NCI-H82 (cell line): ENCODE measurements around the gene MVB12B.

Source experiments
- DNase-seq: peaks from one replicate; lab custom pipeline; 2025; lab: John Stamatoyannopoulos, UW

Gene MVB12B

DNA sequence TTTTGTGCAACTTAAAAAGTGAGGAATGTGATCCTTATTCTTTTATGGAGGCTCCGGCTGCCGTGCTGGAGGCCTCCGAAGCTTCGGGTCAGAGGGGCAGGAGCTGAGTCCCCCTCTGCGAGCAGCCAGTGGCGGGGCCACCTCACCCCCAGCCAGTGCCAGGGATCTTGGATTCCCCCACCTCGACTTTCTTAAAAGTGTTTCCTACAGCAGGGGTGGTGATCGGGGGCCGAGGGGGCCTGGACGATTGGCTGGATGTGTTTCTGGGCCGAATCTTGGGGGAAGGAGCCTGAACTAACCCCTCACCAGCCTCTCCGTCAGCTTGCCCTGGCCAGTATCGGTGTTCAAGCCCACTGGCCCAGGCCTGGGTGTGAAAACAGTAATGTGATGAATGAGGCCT, 194.9 kb downstream of the MVB12B start:
- DNase-seq: no peak

DNA sequence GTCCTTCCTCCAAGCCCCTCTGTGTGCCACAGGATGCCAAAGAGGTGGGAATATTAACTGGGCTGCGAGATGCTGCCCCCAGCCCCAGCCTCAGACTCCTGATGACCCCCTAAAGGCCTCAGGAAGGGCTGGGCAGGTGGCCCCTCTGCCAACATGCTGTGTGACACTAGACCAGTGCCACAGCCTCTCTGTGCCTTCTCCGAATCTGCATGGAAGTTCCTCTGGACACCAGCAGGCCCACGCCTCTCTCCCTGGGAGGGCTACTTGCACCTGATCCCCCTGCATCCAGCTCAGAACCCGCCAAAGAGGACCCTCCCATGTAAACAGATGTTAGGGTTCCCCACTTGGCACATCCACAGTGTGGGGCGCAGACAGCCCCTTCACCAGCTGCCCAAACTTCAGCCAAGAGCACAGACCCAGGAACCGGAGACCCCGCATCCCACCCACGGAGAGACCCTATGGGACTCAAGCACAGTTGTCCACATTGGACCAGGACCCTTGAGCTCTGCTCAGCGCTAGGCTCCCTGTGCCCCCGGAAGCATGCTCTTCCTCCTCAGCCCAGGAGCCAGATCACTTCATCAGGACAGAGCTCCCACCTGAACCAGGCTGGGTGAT, 195.5 kb downstream of the MVB12B start:
- no peak for DNase-seq

DNA sequence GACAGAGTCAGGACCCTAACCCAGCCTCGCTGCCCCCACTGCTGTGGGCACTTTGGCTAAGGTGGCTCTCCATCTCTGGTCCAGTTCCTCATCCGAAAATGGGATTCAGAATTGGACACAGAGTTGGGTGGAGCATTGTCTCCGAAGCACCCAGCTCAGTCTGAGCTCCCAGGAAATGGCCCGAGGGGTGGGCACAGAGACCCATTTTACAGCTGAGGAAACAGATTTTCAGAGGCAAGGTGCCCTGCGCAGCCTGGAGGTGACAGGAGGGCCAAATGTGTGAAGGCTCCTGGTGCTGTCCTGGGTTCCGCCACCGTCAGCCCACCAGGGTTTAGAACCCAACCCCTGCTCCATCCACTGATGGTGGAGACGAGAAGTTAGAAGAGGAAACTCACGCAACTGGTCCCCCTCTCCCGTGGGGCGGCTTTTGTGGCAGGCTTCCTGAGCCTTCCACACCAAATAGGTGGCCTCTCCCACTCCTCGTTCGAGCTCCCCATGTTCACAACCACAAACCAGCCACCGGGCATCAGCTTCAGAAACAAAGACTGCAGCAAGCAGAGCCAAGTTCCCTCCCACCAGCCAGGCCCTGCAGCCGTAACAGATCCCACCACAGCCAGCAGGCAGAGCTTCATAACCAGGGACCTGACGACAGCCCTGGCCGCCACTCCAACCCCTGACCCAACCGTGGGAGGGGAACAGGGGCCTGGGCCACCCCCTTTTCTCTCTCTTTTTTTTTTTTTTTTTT, 196.2 kb downstream of the MVB12B start:
- DNase-seq: no peak

DNA sequence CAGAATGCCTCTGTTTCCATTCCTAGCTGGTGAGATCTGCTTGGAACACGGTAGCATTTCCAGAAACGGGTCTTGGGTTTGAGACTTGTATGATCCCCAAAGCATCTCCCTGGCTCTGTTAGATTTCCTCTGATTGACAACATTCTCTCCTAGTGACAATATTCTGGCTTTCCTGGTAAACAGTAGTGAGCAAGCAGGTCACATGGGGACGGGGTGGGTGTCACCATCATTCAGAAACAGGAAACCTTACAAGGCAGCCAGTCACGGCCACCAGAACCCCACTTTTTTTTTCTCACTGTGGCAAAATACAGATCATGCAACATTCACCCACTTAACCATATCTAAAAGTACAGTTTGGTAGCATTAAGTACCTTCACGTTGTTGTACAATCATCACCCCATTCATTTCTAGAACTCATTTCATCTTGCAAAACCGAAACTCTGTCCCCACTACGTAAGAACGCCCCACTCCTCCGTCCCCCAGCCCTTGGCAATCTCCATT, 197.0 kb downstream of the MVB12B start:
- DNase-seq: no peak

DNA sequence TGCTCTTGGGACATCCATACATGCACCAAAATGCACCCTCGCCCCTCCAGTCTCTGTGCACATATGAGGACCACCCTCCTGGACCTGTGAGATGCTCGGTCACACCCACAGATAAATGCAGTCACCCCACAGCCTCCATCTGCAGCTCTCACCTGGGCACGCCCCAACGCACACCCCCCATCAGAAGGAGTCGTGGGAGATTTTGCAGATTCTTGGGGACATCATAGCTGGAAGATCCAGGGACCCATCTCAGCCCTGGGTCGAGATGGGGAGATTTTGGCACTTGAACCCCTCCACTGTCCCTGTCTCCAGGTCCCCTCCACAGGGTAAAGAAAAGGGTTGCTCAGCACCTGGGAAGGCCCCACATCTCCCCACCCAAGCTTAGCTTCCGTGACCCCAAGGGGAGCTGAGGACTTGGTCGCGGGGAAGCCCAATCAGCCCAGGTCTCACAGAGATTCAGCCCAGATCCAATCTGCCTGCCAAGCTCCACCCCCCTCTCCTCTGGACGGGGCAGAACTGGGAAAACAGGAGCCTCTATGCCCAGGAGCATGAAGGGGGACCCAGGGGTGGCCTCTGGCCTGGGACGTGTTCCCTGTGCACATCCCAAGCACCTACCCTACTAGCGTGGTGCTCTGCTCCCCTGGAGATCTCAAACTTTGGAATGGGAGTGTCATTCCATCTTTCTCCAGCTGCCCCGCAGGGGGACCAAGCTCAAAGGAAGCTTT, 197.9 kb downstream of the MVB12B start:
- no peak for DNase-seq

DNA sequence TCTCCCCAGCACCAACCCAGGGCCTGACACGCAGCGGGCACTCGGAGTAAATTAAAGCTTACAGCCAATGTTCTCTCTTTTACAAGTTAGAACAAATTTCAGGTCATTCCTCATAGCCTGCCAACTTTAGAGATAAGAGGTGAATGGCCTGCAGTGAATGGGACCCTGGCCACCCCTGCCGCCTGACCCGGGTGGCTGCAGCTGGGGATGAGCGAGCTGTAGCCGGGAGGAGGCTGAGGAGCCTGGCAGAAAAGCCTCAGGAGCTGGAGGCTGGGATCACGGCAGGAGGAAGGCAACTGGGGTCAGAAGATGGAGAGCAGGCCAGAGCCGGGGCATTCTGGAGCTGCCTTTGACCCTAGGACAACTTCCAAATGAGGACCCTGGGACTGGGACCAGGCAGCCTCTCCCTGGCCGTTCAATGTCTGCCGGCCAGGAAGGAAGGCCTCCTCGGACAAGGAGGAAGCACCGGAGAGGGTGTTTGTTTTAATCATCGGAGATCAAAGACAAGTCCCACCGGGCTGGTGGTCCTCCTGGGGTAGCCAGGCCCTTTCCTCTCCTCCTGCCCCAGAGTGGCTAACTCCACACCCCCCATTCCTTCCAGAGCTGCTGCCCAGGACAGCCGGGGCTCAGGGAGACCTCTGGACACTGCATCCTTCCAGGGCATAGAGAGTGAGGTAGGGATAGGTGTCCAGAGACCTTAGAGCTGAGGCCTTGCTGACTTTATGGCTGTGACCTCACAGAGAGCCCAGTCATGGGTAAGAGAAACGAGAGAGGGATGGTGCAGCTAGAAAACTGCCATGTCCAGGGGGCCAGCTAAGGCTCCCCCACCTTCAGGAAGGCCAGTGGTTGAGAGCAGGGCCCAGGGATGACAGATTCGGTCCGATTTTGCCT, 199.8 kb downstream of the MVB12B start:
- DNase-seq: no peak

DNA sequence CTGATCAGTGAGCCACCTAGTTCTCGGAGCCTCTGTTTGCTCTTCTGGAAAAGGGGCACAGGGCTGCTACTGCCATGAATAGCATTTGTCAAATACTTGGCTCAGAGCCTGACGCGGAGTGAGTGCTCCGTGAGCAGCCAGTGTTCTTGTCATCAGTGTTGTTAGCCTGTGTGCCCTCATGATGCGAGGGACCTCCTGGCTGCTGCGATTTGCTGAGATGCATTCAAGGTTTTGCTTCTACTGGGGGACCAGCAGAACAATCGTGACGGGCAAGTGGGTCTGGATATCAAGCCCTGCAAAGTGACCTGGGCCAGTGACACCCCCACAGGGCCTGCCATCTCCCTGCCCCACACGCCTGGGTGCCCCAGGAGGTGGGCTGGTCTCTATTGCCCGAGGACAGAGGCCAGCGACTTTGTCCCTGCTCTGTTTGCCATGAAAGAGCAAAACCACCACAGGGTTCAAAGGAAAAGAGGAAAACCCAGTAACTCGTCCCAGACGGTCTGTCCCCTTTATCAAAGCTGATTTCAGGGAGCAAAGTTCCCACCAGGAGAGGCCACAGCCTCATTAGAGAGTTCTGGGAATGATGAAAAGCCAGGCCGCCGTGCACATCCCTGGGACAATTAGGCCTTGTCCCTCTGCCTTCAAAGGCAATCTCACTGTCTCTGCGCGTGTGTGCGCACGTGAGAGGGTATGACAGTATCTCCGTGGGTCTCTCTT, 200.6 kb downstream of the MVB12B start:
- no peak for DNase-seq

DNA sequence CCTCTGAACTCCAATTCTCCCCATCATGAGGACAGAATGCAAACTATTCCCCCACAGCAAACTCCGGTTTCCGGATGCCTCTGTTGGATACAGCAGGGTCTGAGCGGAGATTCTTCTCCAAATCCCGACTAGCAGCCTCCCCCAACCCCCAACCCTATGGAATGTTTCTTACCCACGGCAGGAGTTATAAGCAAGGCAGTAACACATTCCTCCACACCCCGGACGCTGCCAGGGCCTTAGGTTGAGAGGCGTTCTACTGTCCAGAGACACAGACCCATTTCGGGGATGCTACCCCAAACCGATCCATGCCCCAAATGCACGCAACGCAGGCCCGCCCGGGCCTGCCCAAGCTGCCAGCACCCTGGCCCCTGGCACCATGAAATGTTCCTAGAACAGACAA, 201.5 kb downstream of the MVB12B start:
- no peak for DNase-seq

DNA sequence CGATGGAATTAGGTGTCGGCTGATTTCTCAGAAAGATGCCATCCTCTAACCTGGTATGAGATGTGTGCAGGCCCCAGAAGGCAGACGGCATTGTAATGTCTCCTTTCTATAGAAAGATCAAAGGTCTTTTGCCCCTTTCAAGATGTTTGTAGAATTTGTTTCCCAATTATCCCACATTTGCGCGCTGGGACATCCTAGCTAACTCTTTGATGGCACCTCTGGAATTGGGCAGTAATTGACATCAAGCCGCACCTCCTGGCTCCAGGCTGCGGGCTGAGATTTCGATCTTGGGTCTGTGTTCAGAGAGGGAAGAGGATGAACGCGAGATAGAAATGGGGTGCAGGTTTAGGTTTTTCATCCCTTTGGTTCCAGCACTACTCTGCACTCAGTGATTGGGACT, 202.3 kb downstream of the MVB12B start:
- no peak for DNase-seq

DNA sequence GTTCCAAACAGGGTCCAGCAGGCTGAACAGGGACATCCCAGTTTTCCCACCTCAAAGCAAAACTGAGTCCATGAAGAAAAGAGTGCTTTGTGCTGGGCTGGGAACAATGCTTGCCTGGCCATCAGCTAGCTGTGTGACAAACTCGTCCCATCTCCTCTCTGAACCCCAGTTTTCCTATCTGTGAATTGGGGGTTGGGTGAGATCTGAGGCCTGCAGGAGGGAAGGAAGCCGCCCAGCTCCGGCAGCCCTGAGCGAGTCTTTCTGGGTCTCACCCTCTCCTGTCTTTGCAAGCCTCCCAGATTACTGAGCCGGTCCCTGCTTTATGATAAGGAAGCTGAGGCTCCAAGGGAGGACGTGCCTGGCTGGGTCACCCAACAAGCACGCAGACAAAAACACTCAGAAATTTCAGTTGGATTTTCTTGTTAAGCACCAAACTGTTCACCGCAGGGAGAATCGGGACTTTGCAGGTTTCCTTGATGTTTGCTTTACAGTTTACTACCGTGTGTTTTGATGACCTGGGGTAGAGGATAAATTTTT, 204.5 kb downstream of the MVB12B start:
- DNase-seq: no peak

DNA sequence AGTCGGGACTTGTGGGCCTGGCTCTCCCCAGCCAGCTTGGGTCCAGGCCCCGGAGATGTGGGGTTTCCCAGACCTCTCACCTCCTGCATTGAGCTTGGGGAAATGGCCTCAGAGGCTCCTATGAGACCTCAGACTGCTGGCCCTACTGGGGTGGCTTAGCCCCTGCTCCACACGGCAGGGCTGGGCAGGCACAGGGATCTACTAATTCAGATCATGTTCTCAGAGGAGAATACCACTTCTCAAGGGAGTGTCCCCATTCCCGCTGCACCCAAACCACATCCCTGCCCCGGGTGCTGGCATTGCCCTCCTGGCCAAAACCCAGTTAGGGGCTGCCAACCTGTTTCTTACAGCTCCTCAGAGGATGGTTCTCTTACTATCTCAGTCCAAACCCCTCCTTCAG, 205.0 kb downstream of the MVB12B start:
- DNase-seq: no peak

DNA sequence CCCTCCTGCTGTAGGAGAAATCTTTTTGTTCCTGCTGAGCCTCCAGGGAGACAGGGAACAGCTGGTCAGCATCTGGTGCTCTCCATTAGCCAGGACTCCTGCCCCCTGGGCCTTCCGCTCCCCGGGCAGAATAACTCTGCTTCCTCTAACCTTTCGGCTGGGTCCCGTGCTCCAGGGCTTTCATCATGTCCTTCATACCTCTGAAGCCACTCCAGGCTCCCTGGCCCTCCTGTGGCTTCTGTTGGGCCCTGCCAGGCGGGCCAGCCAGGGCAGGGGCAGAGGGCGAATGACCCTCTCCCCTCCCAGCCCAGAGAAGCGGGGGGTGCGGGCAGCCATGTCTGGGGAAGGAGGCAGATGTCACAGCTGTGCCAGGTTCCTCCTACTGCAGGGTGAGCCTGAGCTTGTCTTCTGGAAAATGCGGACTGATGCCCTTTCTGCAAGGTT, 205.4 kb downstream of the MVB12B start:
- peak; percentile 24 for DNase-seq

DNA sequence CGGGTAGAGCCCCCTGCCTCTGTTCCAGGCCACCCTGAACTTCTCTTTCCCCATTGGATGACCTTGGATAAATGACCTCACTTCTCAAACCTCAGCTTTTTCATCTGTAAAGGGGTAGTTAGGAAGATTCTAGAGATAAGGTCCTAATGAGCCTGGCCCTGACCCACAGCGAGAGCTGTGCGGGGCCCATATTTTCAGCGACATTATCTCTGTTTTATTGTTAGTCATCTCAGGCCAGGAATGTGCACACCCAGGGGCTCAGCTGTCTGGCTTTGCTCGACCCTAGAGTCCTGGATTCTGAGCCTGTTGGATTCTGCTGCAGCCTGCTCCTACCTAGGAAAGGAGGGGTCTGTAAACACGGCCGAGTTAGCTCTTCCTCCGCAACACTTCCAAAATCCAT, 205.9 kb downstream of the MVB12B start:
- no peak for DNase-seq

DNA sequence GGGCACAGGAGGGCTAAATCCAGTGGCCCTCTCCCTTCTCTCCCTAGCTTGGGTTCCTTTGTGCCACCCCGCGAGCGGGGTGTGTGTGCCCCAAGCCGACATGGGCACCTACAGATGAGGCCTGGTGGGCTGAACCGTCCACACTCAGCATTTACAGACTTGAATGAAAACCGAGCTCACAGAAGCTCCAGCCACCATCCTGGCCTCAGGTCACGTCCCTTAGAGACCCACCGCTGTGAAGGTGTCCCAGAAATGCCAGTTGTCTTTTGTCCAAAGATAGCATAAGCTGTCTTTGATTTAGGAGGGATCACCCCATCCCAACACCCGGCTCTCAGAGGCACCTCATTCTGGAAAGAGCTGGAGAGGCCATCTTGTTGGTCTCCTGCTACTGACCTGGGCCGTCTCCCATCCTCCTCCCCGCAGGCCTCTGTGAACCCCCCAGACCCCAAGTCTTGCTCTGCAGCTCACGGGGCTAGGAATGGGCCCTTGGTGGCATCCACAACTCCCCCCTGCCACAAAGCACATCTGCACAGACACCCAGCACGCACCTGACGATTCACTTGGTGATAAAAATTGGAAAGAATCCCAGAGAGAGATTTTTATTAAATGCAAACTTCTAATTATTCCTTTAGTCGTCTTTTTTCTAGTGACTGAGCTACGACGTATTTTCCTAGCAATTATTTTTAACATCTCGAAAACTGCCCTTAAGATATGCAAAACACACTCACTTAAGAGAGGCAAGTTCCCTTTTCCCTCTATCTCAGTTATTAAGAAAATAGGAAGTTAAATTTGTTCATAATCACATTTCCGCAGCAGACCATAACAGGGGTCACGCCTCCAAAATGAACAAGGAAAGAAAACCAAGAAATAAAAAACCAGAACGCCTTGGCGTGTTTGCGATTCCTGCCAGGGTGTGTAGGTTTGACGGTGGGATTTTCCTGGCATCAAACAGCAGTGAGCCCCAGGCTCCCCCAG, 206.6 kb downstream of the MVB12B start:
- no peak for DNase-seq

DNA sequence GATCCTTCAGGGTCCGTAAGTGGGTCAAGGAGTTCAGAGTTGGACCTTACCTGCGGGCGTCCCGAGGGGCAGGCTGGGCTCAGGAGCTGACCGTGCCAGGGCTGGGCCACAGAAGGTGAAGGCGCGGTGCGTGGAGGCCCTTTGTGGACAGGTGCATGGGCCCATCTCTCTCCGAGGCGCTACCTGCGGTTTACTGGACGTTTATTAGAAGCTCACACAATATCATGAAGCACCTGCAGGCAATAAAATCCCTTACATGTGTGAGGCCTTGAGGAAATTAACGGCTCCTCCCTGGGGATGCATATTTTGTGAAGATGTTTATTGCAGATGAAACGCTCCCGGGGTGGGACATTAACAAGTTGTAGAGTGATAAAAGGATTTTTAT, 207.3 kb downstream of the MVB12B start:
- DNase-seq: no peak

DNA sequence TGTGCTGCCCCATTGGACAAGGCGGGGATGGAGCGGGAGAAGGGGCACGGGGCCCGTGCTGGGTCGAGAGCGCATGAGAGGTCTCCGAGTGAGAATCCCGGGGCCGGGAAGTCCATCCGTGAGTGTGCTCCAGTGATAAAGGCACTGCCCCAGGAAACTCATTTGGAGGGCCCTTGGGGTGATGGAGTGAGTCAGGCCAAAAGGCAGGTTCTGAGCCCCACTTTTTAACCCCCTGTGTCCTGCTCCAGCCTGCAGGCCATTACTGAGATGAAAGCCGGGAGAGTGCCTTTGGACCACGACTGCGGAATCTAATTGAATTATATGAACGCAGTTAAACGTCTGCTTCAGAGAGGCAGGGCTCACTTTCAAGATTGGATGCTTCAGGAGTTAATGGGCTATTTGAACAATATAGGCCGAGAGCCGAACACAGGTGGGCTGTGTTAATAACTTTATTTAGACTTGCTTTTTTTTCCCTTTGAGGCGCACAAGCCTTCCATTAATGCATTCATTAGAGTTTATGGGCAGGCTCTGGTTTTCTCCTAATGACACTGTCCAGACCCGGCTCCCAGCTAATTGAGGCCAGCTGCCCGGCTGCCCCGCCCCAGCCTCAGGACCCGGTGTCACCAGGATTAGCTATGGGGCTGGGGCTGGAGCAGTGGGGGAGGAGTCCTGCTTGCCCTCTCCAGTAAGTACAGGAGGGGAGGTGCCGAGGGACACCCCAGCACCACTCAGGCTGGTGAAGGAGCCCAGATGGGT, 208.0 kb downstream of the MVB12B start:
- DNase-seq: peak; percentile 60

DNA sequence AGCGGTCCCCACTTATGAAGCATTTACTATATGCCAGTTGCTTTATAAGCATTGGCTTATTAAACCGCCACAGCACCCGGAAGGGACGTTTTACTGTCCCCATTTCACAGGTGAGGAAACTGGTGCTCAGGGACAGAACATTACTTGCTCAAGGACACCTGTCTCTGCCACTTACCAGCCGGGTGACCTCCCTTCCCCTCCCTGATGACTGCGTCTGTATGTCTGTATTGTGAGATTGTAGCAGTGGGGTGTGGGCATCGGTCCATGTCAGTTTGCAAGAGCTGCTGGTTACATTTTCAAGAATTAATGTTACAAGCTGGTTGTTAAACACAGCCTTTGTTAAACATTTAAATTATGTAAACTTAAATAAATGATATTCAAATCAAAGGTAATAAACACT, 209.5 kb downstream of the MVB12B start:
- no peak for DNase-seq

DNA sequence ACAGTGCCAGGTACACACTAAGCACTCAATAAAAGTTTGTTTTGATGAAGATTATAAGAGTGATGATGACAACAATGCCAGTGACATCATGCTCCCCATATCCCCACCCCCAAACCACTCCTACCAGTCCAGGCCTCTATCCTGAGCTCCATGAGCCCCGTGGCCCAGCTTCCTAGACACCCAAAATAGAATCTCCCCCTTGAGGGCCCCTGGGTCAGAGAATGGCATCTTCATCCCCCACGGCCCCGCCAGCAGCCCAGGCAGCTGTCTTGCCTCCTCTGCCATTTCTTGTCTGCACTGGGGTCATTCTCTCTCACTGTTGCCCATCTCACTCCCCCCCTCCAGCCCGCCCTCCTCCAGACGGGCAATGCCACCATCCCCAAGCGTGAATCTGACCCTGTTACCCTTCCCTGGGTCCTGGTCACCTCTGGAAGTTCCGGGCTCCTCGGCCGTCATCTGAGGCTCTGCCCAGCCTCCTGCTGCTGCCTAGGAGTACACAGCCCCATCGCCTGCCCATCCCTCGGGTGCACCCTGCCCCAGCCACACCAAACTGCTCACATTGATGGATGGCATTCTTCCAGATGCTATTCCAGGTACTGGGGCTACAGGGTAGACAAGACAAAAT, 210.3 kb downstream of the MVB12B start:
- no peak for DNase-seq

DNA sequence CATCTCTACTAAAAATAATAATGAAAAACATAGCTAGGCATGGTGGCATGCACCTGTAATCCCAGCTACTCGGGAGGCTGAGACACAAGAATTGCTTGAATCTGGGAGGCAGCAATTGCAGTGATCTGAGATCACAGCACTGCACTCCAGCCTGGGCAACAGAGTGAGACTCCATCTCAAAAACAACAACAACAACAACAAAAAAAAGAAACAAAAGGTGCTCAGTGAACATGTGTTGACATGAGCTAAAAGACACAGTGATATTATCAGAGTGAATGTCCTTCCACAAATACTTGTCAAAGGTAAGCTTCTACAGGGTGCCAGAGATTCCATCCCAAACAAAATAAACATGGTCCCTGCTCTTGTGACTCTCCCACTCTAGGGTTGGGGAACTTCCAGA, 211.9 kb downstream of the MVB12B start:
- no peak for DNase-seq
